SK-N-SH treated with all-trans-retinoic acid at 6 μM for 48 hours (cell line): ENCODE measurements around the gene TRPM1.

Experiments
- TCF4 ChIP-seq: fragments of 250-450 bp; sonication (Bioruptor Pico); IDR thresholded peaks from 2 replicates; pipeline ENCODE4 v1.8.0; 2021; ENCODE audit warnings: mild to moderate bottlenecking, moderate library complexity, borderline replicate concordance
- TF ChIP-seq, protein P1 (sequence below): fragments of 250-450 bp; sonication (Bioruptor Pico); IDR thresholded peaks from 2 replicates; pipeline ENCODE4 v1.8.0; 2021; ENCODE audit warnings: low read depth, mild to moderate bottlenecking, moderate library complexity, borderline replicate concordance

GRCh38 chr15:31135523-31135922 lies 34.0 kb upstream of the TRPM1 start:
- TF ChIP-seq, protein P1, sequence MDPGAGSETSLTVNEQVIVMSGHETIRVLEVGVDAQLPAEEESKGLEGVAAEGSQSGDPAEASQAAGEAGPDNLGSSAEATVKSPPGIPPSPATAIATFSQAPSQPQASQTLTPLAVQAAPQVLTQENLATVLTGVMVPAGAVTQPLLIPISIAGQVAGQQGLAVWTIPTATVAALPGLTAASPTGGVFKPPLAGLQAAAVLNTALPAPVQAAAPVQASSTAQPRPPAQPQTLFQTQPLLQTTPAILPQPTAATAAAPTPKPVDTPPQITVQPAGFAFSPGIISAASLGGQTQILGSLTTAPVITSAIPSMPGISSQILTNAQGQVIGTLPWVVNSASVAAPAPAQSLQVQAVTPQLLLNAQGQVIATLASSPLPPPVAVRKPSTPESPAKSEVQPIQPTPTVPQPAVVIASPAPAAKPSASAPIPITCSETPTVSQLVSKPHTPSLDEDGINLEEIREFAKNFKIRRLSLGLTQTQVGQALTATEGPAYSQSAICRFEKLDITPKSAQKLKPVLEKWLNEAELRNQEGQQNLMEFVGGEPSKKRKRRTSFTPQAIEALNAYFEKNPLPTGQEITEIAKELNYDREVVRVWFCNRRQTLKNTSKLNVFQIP (CRISPR knock-in tag) = no peak
- TF ChIP-seq TCF4 (CRISPR knock-in tag) = no peak
